Esophagus muscularis mucosa (tissue), 4 donors: ENCODE measurements around the gene BMP6. TPM values are rescaled to one million over a fixed set of nuclear protein-coding genes. Genes with fewer than 3 reads are reported as not detected.

Source experiments
- DNase-seq: peaks from one replicate; pipeline ENCODE4 v3.0.0-alpha.2; 2017; ENCODE audit errors: extremely low spot score
- H3K27ac ChIP-seq, 4 donors: fragments of 200-600 bp; sonication (generic); replicated peaks in 1 of 4; 1 replicate in 3 of 4; 2 replicates in 1 of 4; pipeline ENCODE4 v1.5.1; 2016 to 2019; ENCODE audit warnings: mild to moderate bottlenecking in 1 of 4
- H3K27me3 ChIP-seq, 4 donors: fragments of 200-600 bp; sonication (generic); one replicate each; pipeline versions ENCODE4 v1.5.1 to v1.6.0; 2016 to 2019
- H3K36me3 ChIP-seq, 4 donors: fragments of 200-600 bp; sonication (generic); one replicate each; pipeline ENCODE4 v1.5.1; 2016 to 2019
- H3K4me1 ChIP-seq, 4 donors: fragments of 200-600 bp; sonication (generic); one replicate each; pipeline ENCODE4 v1.5.1; 2016 to 2019
- H3K4me3 ChIP-seq, 4 donors: fragments of 200-600 bp; sonication (generic); 1 replicate in 2 of 4; 2 replicates in 2 of 4; pipeline ENCODE4 v1.5.1; 2016 to 2019; ENCODE audit warnings: mild to moderate bottlenecking in 4 of 4, moderate library complexity in 1 of 4
- H3K9me3 ChIP-seq, 4 donors: fragments of 200-600 bp; sonication (generic); 1 replicate in 3 of 4; 2 replicates in 1 of 4; pipeline ENCODE4 v1.5.1; 2016 to 2019
- EP300 ChIP-seq: sonication (generic); formaldehyde crosslinking; IDR thresholded peaks from one replicate; pipeline ENCODE4 v1.6.1; 2017; ENCODE audit warnings: antibody characterized with exemption
- POLR2A ChIP-seq: fragments of 450-650 bp; IDR thresholded peaks from one replicate; pipeline ENCODE4 v1.6.1; 2017; ENCODE audit warnings: antibody characterized with exemption, moderate library complexity, mild to moderate bottlenecking, low read depth
- POLR2AphosphoS5 ChIP-seq, 2 donors: sonication (generic); formaldehyde crosslinking; IDR thresholded peaks; one replicate each; pipeline ENCODE4 v1.6.1; 2017; ENCODE audit warnings: antibody characterized with exemption in 2 of 2
- WGBS: methylation state at CpG from one replicate; pipeline ENCODE4 v1.1.5; 2018; 5-methylcytosine and 5-hydroxymethylcytosine counted together
- intact Hi-C: fragments of 100-400 bp; cut with DNase I; formaldehyde crosslinking; loops from one replicate; pipeline ENCODE4 v1.15.1; 2023
- total RNA-seq, 4 donors: library from RNA; depleted of rRNA; stranded (reverse); fragments of >200 nt; gene quantifications; one replicate each; pipeline versions ENCODE4 v1.1.0 to v1.2.1, GENCODE V29; 2016
- TF ChIP-seq, protein P1 (sequence below), 3 experiments: fragments of 200-600 bp in 2 of 3; fragments of 450-650 bp in 1 of 3; sonication (generic) in 2 of 3; IDR thresholded peaks; one replicate each; pipeline ENCODE4 v1.5.1; 2017 to 2019; ENCODE audit warnings: antibody characterized with exemption in 3 of 3, mild to moderate bottlenecking in 2 of 3, moderate library complexity in 1 of 3

BMP6 gene
- total RNA-seq, 4 donors from 2014 or later = 5.1 to 10.0 (median 6.9) TPM

DNA sequence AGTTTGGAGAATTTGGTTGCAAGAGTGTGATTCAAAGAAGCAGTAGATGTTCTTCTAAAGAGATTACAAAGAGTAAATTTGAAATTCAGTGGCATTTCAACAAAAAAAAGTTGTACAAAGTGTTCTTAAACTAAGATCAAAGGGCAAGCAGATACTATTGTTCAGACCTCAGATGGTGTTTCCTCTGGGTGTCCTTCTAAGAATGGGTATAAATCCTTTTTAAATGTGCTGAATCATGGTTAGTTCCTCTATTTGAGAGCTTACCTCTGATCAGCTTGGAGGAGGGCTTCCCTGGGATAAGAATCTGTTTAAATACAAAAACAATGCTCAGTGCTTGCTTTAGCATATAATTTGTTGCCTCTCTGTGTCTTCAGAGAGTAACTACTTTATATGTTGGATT is 6.3 kb downstream of the BMP6 start:
- Histone ChIP-seq H3K4me3 (no peak overlapping the region), H3K9me3 (no peaks in the 10 kb centered on the region), H3K4me1 (peaks cover 20 to 24% (median 22%) of the 10 kb centered on the region in 4 donors), H3K27ac (no peak overlapping the region), H3K36me3 (no peaks in the 10 kb centered on the region), H3K27me3 (peaks cover 0 to 78% (median 21%) of the 10 kb centered on the region in 4 donors)
- intact Hi-C loops = no loop called here
- no peak for DNase-seq
- no peak for TF ChIP-seq POLR2A
- TF ChIP-seq EP300 = no peak
- TF ChIP-seq POLR2AphosphoS5 (IDR thresholded peaks at IDR 0.05) = no peak
- TF ChIP-seq, protein P1, sequence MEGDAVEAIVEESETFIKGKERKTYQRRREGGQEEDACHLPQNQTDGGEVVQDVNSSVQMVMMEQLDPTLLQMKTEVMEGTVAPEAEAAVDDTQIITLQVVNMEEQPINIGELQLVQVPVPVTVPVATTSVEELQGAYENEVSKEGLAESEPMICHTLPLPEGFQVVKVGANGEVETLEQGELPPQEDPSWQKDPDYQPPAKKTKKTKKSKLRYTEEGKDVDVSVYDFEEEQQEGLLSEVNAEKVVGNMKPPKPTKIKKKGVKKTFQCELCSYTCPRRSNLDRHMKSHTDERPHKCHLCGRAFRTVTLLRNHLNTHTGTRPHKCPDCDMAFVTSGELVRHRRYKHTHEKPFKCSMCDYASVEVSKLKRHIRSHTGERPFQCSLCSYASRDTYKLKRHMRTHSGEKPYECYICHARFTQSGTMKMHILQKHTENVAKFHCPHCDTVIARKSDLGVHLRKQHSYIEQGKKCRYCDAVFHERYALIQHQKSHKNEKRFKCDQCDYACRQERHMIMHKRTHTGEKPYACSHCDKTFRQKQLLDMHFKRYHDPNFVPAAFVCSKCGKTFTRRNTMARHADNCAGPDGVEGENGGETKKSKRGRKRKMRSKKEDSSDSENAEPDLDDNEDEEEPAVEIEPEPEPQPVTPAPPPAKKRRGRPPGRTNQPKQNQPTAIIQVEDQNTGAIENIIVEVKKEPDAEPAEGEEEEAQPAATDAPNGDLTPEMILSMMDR (IDR thresholded peaks at IDR 0.05) = no peak

DNA sequence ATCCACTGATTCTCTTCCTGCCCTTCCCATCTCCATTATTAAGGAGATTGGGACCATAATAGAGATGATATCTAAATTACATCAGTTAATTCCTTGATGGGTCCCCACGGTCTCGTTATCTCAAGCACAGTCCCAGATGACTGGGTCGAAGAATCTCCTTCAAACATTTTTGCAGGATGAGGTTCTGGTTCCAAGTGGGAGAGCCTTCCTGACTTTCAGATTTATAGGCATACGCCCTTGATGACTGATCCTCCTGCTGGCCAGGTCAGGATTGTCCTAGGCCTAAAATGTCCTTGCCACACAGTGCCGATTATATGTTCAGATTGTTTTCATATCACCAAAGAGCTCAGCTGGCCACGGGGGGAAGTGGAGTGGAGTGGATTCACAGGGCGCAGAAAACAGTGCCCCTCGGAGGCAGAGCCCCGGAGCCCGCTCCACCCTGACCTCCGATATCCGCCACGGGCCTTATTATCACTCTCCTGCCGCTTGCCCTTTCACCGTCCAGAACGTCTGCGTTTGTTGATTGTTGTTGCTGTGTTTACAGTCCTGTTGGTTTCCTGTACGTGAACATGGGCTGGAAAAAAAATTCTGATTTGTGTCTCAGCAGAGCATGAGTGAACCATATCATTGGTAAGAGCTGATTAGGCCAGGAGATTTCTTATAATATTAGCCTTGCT is 8.9 kb downstream of the BMP6 start:
- H3K4me1 ChIP-seq = peaks cover 0 to 5% (median 0%) of the 10 kb centered on the region in 4 donors
- H3K27ac ChIP-seq = no peak overlapping the region
- H3K4me3 ChIP-seq = no peak overlapping the region
- H3K9me3 ChIP-seq = no peaks in the 10 kb centered on the region
- H3K36me3 ChIP-seq = no peaks in the 10 kb centered on the region
- WGBS = 75% methylated on average over 18 of the region's 18 CpGs
- DNase-seq = no peak
- TF ChIP-seq, protein P1 (IDR thresholded peaks at IDR 0.05) = no peak
- TF ChIP-seq EP300 (no peak), POLR2AphosphoS5 (IDR thresholded peaks at IDR 0.05) (no peak), POLR2A (no peak)
- intact Hi-C loops = no loop called here
- H3K27me3 ChIP-seq = peaks cover 0 to 67% (median 6%) of the 10 kb centered on the region in 4 donors

DNA sequence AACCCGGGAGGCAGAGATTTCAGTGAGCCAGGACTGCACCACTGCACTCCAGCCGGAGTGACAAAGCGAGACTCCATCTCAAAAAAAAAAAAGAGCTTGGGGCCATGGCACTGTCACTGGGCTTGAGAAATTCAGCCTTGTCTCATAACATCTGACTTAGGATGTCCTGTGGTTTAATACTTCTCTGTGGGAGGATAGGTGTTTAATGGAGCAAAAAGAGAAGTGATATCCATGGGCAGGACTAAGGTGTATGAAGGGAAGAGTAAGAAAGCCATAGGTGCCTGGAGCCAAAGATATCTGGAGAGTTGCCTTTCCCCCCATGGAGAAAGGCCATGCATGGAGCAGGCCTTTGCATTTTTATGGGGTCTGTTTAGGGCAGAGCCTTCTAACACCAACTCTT is 11.2 kb downstream of the BMP6 start:
- no peak for TF ChIP-seq POLR2AphosphoS5 (IDR thresholded peaks at IDR 0.05)
- TF ChIP-seq, protein P1 (IDR thresholded peaks at IDR 0.05) = no peak
- TF ChIP-seq POLR2A = no peak
- TF ChIP-seq EP300 = no peak
- DNase-seq = no peak
- Histone ChIP-seq H3K36me3 (no peaks in the 10 kb centered on the region), H3K27me3 (peaks cover 0 to 49% (median 0%) of the 10 kb centered on the region in 4 donors), H3K4me1 (peaks cover 0 to 5% (median 0%) of the 10 kb centered on the region in 4 donors), H3K4me3 (no peak overlapping the region), H3K27ac (no peak overlapping the region), H3K9me3 (no peaks in the 10 kb centered on the region)
- 93% methylated on average over 3 of the region's 3 CpGs for WGBS
- intact Hi-C loops = no loop called here

DNA sequence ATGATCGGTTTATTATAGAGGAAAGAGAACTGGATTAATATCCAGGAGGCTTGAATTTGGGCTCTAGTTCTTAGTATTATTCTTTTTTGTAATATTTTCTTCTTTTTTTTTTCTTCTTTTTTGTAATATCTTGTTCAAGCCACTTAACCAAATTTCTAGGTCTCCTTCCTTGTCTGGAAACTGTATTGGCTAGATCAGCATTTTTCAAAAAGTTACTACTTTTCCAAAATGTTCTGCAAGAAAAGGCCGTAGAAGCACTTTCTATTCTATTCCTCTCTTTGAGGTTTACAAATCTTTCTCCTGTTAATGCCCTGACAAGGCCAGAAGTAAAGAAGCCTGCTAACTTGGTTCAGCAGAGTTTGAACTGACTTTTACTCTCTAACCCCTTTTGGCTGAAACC is 12.0 kb downstream of the BMP6 start:
- no peak for DNase-seq
- WGBS = 89% methylated on average over 2 of the region's 2 CpGs
- H3K27ac ChIP-seq = no peak overlapping the region
- peaks cover 0 to 42% (median 0%) of the 10 kb centered on the region in 4 donors for H3K27me3 ChIP-seq
- H3K4me3 ChIP-seq = no peak overlapping the region
- peaks cover 0 to 5% (median 0%) of the 10 kb centered on the region in 4 donors for H3K4me1 ChIP-seq
- no peaks in the 10 kb centered on the region for H3K9me3 ChIP-seq
- TF ChIP-seq, protein P1 (IDR thresholded peaks at IDR 0.05) = no peak
- TF ChIP-seq EP300 = no peak
- no peak for TF ChIP-seq POLR2A
- no peak for TF ChIP-seq POLR2AphosphoS5 (IDR thresholded peaks at IDR 0.05)
- intact Hi-C loops = no loop called here
- H3K36me3 ChIP-seq = no peaks in the 10 kb centered on the region
